GM18868 (cell line): Measurements from ENCODE around the gene FRMD6.
A peak's percentile ranks its signal among the peaks of the same experiment; 100 is the strongest.
"Not testable (repeated sequence)": the region's sequence is repeated elsewhere in the genome, so short reads cannot be mapped to it uniquely, and the experiment has no call there.

Source experiments
- ATAC-seq: cut with Tn5 transposase; IDR thresholded peaks from one replicate; pipeline ENCODE4 v1.9.1; 2021; ENCODE audit warnings: mild to moderate bottlenecking, moderate library complexity; ENCODE audit not compliant: unreplicated experiment

FRMD6 gene

GRCh38 chr14:51717766-51718165 is 66.1 kb downstream of the FRMD6 start:
- no peak for ATAC-seq

- ATAC-seq = no peak
These were observed 68.2 kb downstream of the FRMD6 start for GRCh38 chr14:51719955-51720354.

- no peak for ATAC-seq
These were observed 72.3 kb downstream of the FRMD6 start for GRCh38 chr14:51723990-51724389.

GRCh38 chr14:51724650-51725049 is 72.9 kb downstream of the FRMD6 start:
- no peak for ATAC-seq

GRCh38 chr14:51725061-51725460 is 73.4 kb downstream of the FRMD6 start:
- ATAC-seq = no peak

GRCh38 chr14:51726166-51726899 is 74.6 kb downstream of the FRMD6 start:
- ATAC-seq = no peak

- ATAC-seq = no peak
These were observed 75.8 kb downstream of the FRMD6 start for GRCh38 chr14:51727526-51727925.

- ATAC-seq = no peak
These were observed 78.4 kb downstream of the FRMD6 start for GRCh38 chr14:51730098-51730497.

- no peak for ATAC-seq
These were observed 79.0 kb downstream of the FRMD6 start for GRCh38 chr14:51730684-51731083.

- ATAC-seq = no peak
These were observed 80.9 kb downstream of the FRMD6 start for GRCh38 chr14:51732494-51733112.

- no peak for ATAC-seq
These were observed 81.4 kb downstream of the FRMD6 start for GRCh38 chr14:51733147-51733546.

- no peak for ATAC-seq
These were observed 84.1 kb downstream of the FRMD6 start for GRCh38 chr14:51735851-51736250.

GRCh38 chr14:51738754-51739153 is 87.0 kb downstream of the FRMD6 start:
- ATAC-seq = peak; percentile 94

GRCh38 chr14:51743588-51744000 is 91.9 kb downstream of the FRMD6 start:
- ATAC-seq = no peak

- no peak for ATAC-seq
These were observed 92.8 kb downstream of the FRMD6 start for GRCh38 chr14:51744372-51745130.

- not testable (repeated sequence) for ATAC-seq
These were observed 95.1 kb downstream of the FRMD6 start for GRCh38 chr14:51746823-51747222.

GRCh38 chr14:51750542-51750941 is 98.8 kb downstream of the FRMD6 start:
- ATAC-seq = no peak

GRCh38 chr14:51751611-51752345 is 100.1 kb downstream of the FRMD6 start:
- not testable (repeated sequence) for ATAC-seq

GRCh38 chr14:51757756-51758155 is 106.0 kb downstream of the FRMD6 start:
- ATAC-seq = not testable (repeated sequence)

GRCh38 chr14:51759950-51760349 is 108.2 kb downstream of the FRMD6 start:
- ATAC-seq = no peak

- ATAC-seq = not testable (repeated sequence)
These were observed 114.0 kb downstream of the FRMD6 start for GRCh38 chr14:51765726-51766125.
